GM18498 (cell line): ENCODE data around the gene RAN.
"Not testable (repeated sequence)": the region's sequence is repeated elsewhere in the genome, so short reads cannot be mapped to it uniquely, and the experiment has no call there.

Experiments used
- ATAC-seq: cut with Tn5 transposase; IDR thresholded peaks from one replicate; pipeline ENCODE4 v1.9.1; 2021; ENCODE audit warnings: mild to moderate bottlenecking, moderate library complexity; ENCODE audit not compliant: unreplicated experiment

Gene RAN

DNA sequence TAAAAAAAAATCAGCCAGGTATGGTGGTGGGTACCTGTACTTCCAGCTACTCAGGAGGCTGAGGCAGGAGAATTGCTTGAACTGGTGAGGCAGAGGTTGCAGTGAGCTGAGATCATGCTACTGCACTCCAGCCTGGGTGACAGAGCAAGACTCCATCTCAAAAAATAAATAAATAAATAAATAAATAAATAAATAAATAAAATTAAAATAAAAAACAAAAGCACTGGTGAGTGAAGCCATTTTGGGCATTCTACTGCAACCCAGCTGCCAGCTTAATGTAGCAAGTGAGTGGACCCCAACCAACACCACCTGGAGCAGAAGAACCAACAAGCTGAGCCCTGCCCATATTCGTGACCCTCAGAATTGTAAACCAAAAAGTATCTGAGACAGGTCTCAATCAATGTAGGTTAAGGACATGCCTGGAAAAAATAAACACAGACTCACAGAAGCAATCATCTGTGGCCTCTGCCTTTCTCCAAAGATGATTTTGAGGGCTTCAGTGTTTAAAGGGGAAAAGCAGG lies 23.0 kb upstream of the RAN start:
- ATAC-seq = not testable (repeated sequence)

DNA sequence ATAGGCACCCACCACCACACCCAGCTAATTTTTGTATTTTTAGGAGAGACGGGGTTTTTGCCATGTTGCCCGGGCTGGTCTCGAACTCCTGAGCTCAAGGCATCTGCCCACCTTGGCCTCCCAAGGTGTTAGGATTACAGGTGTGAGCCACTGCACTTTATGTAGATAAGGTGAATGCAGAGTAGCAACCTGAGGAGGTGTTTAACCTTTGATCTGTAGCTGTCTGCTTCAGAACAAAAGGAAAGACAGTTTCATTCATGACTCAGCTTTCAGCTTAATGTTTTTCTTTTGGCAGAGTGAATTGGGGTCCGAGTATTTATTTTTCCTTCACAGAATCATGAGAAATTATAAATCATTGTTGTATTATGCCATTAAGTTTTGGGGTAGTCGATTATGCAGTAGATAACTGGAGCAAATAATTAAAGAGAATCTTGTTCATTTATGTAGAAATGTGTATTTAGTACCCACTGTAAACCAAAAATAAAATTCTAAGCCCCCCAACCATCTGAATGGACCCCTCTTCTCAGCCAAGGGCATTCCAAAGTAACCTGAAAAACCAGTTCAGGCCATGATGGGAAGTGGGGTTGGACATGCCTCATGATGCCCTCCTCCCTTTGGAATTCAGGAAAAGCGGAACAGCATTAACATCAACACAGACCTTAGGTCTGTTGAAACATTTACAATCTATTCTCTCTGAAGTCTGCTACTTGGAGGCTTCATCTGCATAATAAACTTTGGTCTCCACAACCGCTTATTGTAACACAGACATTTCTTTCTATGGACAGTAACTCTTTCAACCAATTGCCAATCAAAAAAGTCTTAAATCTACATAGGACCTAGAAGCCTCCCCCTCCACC lies 22.1 kb upstream of the RAN start:
- ATAC-seq = no peak

DNA sequence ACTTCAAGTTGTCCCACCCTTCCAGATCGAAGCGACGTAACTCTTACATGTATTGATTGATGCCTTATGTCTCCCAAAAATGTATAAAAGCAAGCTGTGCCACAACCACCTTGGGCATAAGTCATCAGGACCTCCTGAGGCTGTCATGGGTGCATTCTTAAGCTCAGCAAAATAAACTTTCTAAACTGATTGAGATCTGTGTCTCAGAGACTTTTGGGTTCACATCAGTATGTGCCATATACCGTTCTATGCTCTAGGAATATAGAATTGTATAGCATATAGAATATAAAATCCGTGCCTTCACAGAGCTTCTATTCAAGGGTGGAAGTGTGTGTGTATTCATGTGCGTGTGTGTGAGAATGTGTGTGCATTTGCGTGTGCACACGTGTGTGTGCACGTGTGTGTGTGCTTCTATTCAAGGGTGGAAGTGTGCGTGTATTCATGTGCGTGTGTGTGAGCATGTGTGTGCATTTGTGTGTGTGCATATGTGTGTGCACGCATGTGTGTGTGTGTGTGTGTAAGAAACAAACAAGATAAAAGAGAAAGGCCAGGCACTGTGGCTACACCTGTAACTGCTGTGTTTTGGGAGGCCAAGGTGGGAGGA lies 21.3 kb upstream of the RAN start:
- ATAC-seq = no peak

DNA sequence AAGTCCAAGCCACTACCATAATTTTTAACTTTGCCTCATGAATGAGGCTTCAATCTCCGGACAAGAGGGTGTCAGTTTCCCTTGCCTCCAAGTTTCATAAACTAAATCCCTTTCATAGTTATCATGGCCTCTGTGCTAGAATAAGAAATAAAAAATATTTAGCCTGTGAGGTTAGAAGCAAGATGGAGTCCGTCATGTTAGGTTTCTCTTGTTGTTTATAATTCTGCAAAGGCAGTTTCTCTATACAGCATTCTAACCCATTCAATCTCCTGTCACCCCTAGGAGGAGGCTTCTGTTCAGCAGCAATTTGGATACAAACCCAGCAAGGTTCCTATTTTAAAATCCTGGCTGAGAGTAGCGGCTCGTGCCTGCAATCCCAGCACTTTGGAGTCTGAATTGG lies 15.8 kb upstream of the RAN start:
- no peak for ATAC-seq

GRCh38 chr12:130858084-130858483 lies 13.8 kb upstream of the RAN start:
- ATAC-seq = no peak

GRCh38 chr12:130859161-130859560 lies 12.7 kb upstream of the RAN start:
- no peak for ATAC-seq

DNA sequence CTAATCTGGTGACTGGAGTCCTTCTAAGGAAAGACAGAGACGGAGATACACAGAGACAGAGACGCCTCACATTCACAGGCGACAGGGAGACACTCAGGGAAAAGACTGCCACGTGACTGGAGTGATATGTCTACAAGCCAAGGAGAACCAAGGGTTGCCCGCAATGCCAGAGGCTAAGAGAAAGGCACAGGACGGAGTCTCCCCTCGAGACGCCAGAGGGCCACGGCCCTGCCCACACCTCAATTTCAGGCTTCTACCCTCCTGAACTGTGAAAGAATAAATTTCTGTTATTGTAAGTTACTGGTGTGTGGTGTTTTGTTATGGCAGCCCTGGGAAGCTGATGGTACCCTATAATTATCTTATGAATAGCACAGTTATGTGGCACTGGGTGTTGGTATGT lies 11.6 kb upstream of the RAN start:
- no peak for ATAC-seq

DNA sequence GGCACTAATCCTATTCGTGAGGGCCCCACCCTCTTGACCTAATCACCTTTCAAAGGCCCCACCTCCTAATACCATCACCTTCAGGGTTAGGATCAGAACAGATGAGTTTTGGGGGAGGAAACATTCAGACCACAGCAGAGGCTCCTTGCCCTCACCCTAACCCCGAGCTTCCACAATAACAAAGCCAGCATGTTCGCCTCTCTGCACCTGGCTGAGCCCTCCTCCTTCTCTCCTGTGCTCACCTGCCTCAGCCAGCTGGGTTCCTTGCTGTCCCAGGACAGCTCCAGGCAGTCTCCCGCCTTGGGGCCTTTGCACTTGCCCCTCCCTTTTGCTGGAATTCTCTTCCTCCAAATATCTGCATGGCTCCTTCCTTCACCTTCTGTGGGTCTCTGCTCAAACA lies 9.7 kb upstream of the RAN start:
- ATAC-seq = no peak

DNA sequence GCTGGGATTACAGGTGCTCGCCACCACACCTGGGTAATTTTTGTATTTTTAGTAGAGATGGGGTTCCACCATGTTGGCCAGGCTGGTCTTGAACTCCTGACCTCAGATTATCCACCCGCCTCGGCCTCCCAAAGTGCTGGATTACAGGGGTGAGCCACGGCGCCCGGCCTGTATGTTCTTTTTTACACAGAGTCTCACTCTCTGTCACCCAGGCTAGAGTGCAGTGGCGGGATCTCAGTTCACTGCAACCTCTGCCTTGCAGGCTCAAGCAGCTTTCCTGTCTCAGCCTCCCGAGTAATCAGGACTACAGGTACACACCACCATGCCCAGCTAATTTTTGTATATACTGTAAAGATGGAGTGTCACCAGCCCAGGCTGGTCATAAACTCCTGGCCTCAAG lies 9.1 kb upstream of the RAN start:
- not testable (repeated sequence) for ATAC-seq

DNA sequence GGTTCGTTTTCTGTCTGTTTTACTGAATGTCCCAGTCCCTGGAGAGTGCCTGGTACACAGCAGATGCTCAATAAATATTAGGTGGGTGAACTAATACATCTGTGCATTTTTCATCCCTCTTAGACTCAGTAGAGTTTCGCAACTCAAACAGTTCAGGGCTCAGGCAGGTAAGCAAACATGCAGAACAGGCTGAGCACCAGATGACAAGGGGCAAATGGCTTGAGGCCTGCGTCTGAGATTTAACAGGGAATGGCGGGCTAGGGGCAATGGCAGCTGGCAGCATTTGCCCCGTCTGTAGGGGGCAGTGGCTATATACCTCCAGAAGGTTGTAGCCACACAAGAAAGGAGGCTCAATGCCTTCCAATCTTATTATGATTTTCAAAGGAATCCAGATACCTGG lies 8.6 kb upstream of the RAN start:
- no peak for ATAC-seq

DNA sequence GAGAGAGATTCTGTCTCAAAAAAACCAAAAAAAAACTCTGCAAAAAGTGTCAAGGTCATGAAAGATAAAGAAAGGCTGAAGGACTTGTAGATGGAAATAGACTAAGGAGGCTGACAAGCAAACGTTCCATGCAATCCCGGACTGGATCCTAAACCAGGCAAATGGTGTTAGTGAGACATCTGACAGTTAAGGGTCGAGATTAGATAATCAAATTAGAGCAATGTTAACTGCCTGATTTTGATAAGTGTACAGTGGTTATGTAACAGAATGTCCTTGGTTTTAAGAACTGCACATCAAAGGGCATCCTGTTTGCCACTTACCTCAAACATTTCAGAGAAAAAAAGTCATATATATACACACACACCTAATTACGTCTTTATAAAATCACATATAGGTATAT lies 3.5 kb upstream of the RAN start:
- ATAC-seq = no peak

- peak; percentile 35 for ATAC-seq
Measured at GRCh38 chr12:130870442-130871285, 1.2 kb upstream of the RAN start.

- ATAC-seq = peak; percentile 42
Measured at GRCh38 chr12:130872179-130873096, 572 bp downstream of the RAN start.

DNA sequence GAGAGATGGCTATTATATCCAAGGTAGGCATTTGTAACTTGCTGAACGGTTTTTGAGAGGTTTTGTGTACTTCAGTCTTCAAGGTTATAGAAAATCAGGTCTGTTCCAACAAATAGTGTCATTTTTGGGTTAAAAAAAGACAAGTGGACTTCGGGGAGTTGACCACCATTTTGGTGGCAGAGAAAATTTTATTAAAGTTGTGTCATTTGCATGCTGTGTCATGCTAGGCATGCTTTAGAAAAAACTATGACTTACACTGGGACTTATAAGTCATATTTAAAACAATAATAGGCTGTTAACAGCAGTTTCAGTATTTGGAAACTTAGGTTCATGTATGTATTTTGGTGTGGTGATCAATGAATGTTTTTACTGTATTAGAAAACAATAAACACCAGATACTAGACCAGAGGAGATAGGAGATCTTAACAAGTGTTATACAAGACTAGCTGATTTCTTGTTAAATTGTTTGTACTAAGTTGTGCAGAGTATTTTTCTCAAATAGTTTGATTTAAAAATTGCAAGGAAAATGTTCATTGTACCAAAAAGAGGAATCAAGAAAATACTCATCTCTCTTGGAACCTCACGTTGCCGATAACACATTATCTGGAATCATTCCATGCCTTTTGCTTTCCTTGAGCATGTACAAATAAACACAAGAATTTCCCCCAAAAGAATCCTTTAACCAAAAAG lies 1.4 kb downstream of the RAN start:
- ATAC-seq = no peak

DNA sequence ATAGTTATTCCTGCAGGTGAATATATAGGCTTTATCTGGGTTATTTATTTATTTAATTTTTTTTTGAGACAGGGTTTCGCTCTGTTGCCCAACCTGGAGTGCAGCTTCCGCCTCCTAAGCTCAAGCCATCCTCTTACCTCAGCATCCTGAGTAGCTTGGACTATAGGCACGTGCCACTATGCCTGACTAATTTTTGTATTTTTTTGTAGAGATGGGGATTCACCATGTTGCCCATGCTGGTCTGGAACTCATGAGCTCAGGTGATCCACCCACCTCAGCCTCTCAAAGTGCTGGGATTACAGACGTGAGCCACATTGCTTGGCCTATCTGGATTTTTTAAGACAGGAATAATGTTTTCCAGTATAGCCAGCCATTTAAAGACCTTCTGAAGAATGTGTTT lies 2.0 kb downstream of the RAN start:
- no peak for ATAC-seq

GRCh38 chr12:130874696-130875095 lies 2.8 kb downstream of the RAN start:
- ATAC-seq = no peak

- ATAC-seq = no peak
Measured at GRCh38 chr12:130875193-130875592, 3.3 kb downstream of the RAN start.

- not testable (repeated sequence) for ATAC-seq
Measured at GRCh38 chr12:130875708-130876107, 3.8 kb downstream of the RAN start.

DNA sequence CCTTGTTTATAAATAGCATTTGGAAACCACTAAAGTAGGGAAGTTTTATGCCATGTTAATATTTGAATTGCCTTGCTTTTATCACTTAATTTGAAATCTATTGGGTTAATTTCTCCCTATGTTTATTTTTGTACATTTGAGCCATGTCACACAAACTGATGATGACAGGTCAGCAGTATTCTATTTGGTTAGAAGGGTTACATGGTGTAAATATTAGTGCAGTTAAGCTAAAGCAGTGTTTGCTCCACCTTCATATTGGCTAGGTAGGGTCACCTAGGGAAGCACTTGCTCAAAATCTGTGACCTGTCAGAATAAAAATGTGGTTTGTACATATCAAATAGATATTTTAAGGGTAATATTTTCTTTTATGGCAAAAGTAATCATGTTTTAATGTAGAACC lies 4.4 kb downstream of the RAN start:
- ATAC-seq = no peak

DNA sequence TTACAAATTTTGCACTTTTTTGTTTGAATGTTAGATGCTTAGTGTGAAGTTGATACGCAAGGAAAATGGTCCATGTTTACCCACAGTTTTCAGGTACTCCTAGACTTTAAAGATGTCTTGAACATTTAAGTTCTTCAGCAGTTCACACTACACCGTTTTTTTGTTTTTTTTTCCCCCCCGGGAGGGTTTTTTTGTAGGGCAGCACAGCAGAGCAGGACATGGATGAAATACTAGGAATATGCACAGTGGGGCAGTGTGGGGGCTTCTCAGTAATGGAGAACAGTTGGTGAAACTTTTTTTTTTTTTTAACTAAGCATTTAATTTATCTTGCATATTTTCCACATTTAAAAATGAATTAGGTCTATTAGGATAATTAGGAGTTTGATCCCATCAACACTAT lies 4.9 kb downstream of the RAN start:
- no peak for ATAC-seq
